T-helper 17 cell (primary cell): ENCODE results near the gene MAPKAP1. TPM values are rescaled to one million over a fixed set of nuclear protein-coding genes. Genes with fewer than 3 reads are reported as not detected.

Experiments
- ATAC-seq: fragments of 150-1000 bp; cut with Tn5 transposase; 2 replicates; pipeline ENCODE4 v1.10.0; 2021; ENCODE audit warnings: mild to moderate bottlenecking, moderate library complexity
- DNase-seq, 3 donors: peaks; one replicate each; pipeline versions ENCODE4 v3.0.0 to v3.0.0-alpha.2; 2020 to 2021
- H3K9me3 ChIP-seq: one replicate; pipeline ENCODE4 v1.7.0; 2013; ENCODE audit warnings: low read length, mild to moderate bottlenecking; ENCODE audit not compliant: control insufficient read depth, poor library complexity, severe bottlenecking
- H3K27ac Mint-ChIP-seq: one replicate; pipeline ENCODE4 v1.8.0; 2022; ENCODE audit warnings: mild to moderate bottlenecking, moderate library complexity, mixed read lengths
- H3K27me3 Mint-ChIP-seq: one replicate; pipeline ENCODE4 v1.8.0; 2022; ENCODE audit warnings: mixed read lengths
- H3K36me3 Mint-ChIP-seq: one replicate; pipeline ENCODE4 v1.8.0; 2022; ENCODE audit warnings: low read depth, mixed read lengths
- H3K4me1 Mint-ChIP-seq: one replicate; pipeline ENCODE4 v1.8.0; 2022; ENCODE audit warnings: mild to moderate bottlenecking, mixed read lengths
- H3K4me3 Mint-ChIP-seq: one replicate; pipeline ENCODE4 v1.8.0; 2022; ENCODE audit warnings: mild to moderate bottlenecking, moderate library complexity, mixed read lengths
- total RNA-seq, 4 donors: library from RNA in 2 of 4; stranded (reverse) in 2 of 4; gene quantifications; one replicate each; pipeline ENCODE4 v1.2.3 and lab custom pipeline; 2022 to 2026

The MAPKAP1 gene
- total RNA-seq, 2 donors from 2014 or later: 46.6 to 52.9 TPM

GRCh38 chr9:125443367-125443766 lies 263.6 kb downstream of the MAPKAP1 start:
- H3K36me3 Mint-ChIP-seq: peaks cover 14% of the 10 kb centered on the region
- peak overlapping the region; percentile 66 for H3K27ac Mint-ChIP-seq
- no peaks in the 10 kb centered on the region for H3K27me3 Mint-ChIP-seq

GRCh38 chr9:125442452-125442851 lies 264.6 kb downstream of the MAPKAP1 start:
- H3K36me3 Mint-ChIP-seq: peaks cover 12% of the 10 kb centered on the region
- no peak overlapping the region for H3K4me3 Mint-ChIP-seq
- no peak for DNase-seq
- H3K27ac Mint-ChIP-seq: peak overlapping the region; percentile 66
- peaks cover 9% of the 10 kb centered on the region for H3K4me1 Mint-ChIP-seq
- H3K9me3 ChIP-seq: no peaks in the 10 kb centered on the region
- H3K27me3 Mint-ChIP-seq: no peaks in the 10 kb centered on the region
- no peak for ATAC-seq

More at GRCh38 chr9:125443367-125443766, 263.6 kb downstream of the MAPKAP1 start:
- H3K9me3 ChIP-seq: no peaks in the 10 kb centered on the region
- DNase-seq (no peak), ATAC-seq (no peak)
- Mint-ChIP-seq H3K4me3 (no peak overlapping the region), H3K4me1 (peaks cover 11% of the 10 kb centered on the region)

- H3K9me3 ChIP-seq: no peaks in the 10 kb centered on the region
- Mint-ChIP-seq H3K4me1 (peaks cover 11% of the 10 kb centered on the region), H3K27ac (no peak overlapping the region), H3K27me3 (no peaks in the 10 kb centered on the region), H3K36me3 (peaks cover 11% of the 10 kb centered on the region), H3K4me3 (no peak overlapping the region)
- no peak for ATAC-seq
- DNase-seq: no peak
Observed at GRCh38 chr9:125440411-125440810, 266.6 kb downstream of the MAPKAP1 start.

- DNase-seq (no peak), ATAC-seq (no peak)
- Mint-ChIP-seq H3K27me3 (no peaks in the 10 kb centered on the region), H3K4me1 (peaks cover 11% of the 10 kb centered on the region), H3K4me3 (peak overlapping the region; percentile 31), H3K27ac (peak overlapping the region; percentile 75), H3K36me3 (peaks cover 11% of the 10 kb centered on the region)
- no peaks in the 10 kb centered on the region for H3K9me3 ChIP-seq
Observed at GRCh38 chr9:125439434-125440272, 267.4 kb downstream of the MAPKAP1 start.

- H3K9me3 ChIP-seq: no peaks in the 10 kb centered on the region
- Mint-ChIP-seq H3K36me3 (peaks cover 8% of the 10 kb centered on the region), H3K4me1 (peaks cover 9% of the 10 kb centered on the region), H3K27ac (no peak overlapping the region), H3K27me3 (no peaks in the 10 kb centered on the region), H3K4me3 (no peak overlapping the region)
- DNase-seq (no peak), ATAC-seq (no peak)
Observed at GRCh38 chr9:125438506-125439433, 268.2 kb downstream of the MAPKAP1 start.

- H3K27me3 Mint-ChIP-seq: no peaks in the 10 kb centered on the region
- ATAC-seq (no peak), DNase-seq (no peak)
- H3K27ac Mint-ChIP-seq: no peak overlapping the region
- H3K4me3 Mint-ChIP-seq: no peak overlapping the region
- peaks cover 6% of the 10 kb centered on the region for H3K36me3 Mint-ChIP-seq
- H3K4me1 Mint-ChIP-seq: peaks cover 7% of the 10 kb centered on the region
- H3K9me3 ChIP-seq: no peaks in the 10 kb centered on the region
Observed at GRCh38 chr9:125437771-125438221, 269.2 kb downstream of the MAPKAP1 start.

DNA sequence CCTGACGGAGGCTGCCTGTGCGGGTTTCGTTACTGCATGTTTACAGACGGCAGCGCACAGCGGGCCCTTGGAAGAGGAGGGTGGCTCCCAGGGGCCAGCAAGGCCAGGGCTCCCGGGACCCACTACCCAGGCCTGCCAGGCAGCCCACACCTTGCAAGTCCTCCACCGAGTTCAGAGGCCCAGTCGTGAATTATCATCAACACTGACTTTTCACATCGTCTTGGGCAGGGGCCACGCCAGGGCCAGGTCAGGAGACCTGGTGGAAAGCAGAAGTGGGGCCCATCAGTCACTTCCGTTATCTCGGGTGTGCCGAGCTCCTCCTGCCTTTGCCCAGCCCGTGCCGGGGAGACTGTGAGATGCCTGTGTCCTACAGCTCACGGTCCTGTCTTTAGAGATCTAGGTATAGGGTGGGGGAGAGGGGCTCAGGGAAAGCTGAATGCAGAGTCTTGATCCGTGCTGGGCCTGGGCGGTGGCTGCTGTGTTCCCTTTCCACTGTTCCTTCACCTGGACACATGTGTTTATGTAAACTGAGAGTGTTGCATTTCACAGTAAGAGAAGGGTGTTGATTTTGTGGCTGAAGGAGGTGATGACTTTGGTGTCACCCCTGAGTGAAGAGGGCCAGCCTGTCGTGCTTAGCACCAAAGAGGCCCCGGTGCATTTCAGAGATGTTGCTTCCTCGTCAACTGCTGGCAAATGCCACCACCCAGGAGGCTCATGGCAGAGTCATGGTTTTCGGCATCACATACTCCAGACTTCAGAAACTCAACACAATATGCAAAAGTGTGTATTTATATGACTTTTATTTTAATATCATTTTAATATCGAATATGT lies 270.2 kb downstream of the MAPKAP1 start:
- H3K27ac Mint-ChIP-seq: no peak overlapping the region
- H3K4me1 Mint-ChIP-seq: peaks cover 4% of the 10 kb centered on the region
- ATAC-seq (no peak), DNase-seq (no peak)
- H3K4me3 Mint-ChIP-seq: no peak overlapping the region
- no peaks in the 10 kb centered on the region for H3K9me3 ChIP-seq
- H3K36me3 Mint-ChIP-seq: peaks cover 3% of the 10 kb centered on the region
- no peaks in the 10 kb centered on the region for H3K27me3 Mint-ChIP-seq

- no peaks in the 10 kb centered on the region for H3K9me3 ChIP-seq
- ATAC-seq (no peak), DNase-seq (no peak)
- peaks cover 4% of the 10 kb centered on the region for H3K4me1 Mint-ChIP-seq
- H3K4me3 Mint-ChIP-seq: no peak overlapping the region
- H3K27ac Mint-ChIP-seq: no peak overlapping the region
- H3K27me3 Mint-ChIP-seq: no peaks in the 10 kb centered on the region
- H3K36me3 Mint-ChIP-seq: peaks cover 3% of the 10 kb centered on the region
Observed at GRCh38 chr9:125435776-125436612, 271.0 kb downstream of the MAPKAP1 start.

- DNase-seq (no peak), ATAC-seq (no peak)
- H3K36me3 Mint-ChIP-seq: peaks cover 3% of the 10 kb centered on the region
- peaks cover 4% of the 10 kb centered on the region for H3K4me1 Mint-ChIP-seq
- no peak overlapping the region for H3K27ac Mint-ChIP-seq
- H3K4me3 Mint-ChIP-seq: no peak overlapping the region
- H3K9me3 ChIP-seq: no peaks in the 10 kb centered on the region
- no peaks in the 10 kb centered on the region for H3K27me3 Mint-ChIP-seq
Observed at GRCh38 chr9:125434986-125435775, 271.8 kb downstream of the MAPKAP1 start.

GRCh38 chr9:125433461-125434011 lies 273.5 kb downstream of the MAPKAP1 start:
- Mint-ChIP-seq H3K27me3 (no peaks in the 10 kb centered on the region), H3K4me1 (peaks cover 2% of the 10 kb centered on the region)

GRCh38 chr9:125432715-125433385 lies 274.2 kb downstream of the MAPKAP1 start:
- no peaks in the 10 kb centered on the region for H3K36me3 Mint-ChIP-seq
- no peak for DNase-seq
- no peaks in the 10 kb centered on the region for H3K27me3 Mint-ChIP-seq
- no peaks in the 10 kb centered on the region for H3K9me3 ChIP-seq
- no peak overlapping the region for H3K27ac Mint-ChIP-seq
- no peak overlapping the region for H3K4me3 Mint-ChIP-seq
- no peak for ATAC-seq
- H3K4me1 Mint-ChIP-seq: peaks cover 2% of the 10 kb centered on the region

More at GRCh38 chr9:125433461-125434011, 273.5 kb downstream of the MAPKAP1 start:
- H3K36me3 Mint-ChIP-seq: no peaks in the 10 kb centered on the region
- no peak overlapping the region for H3K4me3 Mint-ChIP-seq
- H3K27ac Mint-ChIP-seq: no peak overlapping the region
- no peak for ATAC-seq
- no peaks in the 10 kb centered on the region for H3K9me3 ChIP-seq
- DNase-seq: no peak
